Measurements from ENCODE around the gene OTOS. TPM values are rescaled to one million over a fixed set of nuclear protein-coding genes. Genes with fewer than 3 reads are reported as not detected.

OTOS gene
- total RNA-seq, 1 donor from 2014 or later, result not detected

DNA sequence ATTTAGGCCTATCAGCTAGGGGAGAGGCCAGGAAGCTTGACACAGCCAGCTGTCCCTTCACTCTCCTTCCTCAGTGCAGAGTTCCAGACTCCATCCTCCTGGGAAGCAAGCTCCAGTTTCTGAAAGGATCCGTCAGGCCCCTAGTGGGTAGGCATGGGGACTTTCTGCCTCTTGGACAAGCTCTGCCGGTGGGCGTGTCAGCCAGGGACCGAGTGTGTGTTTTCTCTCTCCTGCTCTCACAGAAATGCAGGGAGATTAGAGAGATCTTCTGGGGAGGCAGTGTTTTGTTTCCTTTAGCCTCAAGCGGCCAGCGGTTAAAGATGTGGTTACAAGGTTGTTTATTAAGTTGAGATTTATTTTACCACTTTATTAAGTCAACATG, 29.9 kb upstream of the OTOS start:
- no peak for DNase-seq (ENCODE audit: low spot score in 2 of 2)
- Histone ChIP-seq H3K36me3 (no peaks in the 10 kb centered on the region), H3K27ac (no peak overlapping the region), H3K4me3 (no peak overlapping the region), H3K27me3 (no peaks in the 10 kb centered on the region), H3K9me3 (no peaks in the 10 kb centered on the region), H3K4me1 (no peaks in the 10 kb centered on the region)
- intact Hi-C loops (cut with DNase I), result no loop called here
- TF ChIP-seq, protein P1, sequence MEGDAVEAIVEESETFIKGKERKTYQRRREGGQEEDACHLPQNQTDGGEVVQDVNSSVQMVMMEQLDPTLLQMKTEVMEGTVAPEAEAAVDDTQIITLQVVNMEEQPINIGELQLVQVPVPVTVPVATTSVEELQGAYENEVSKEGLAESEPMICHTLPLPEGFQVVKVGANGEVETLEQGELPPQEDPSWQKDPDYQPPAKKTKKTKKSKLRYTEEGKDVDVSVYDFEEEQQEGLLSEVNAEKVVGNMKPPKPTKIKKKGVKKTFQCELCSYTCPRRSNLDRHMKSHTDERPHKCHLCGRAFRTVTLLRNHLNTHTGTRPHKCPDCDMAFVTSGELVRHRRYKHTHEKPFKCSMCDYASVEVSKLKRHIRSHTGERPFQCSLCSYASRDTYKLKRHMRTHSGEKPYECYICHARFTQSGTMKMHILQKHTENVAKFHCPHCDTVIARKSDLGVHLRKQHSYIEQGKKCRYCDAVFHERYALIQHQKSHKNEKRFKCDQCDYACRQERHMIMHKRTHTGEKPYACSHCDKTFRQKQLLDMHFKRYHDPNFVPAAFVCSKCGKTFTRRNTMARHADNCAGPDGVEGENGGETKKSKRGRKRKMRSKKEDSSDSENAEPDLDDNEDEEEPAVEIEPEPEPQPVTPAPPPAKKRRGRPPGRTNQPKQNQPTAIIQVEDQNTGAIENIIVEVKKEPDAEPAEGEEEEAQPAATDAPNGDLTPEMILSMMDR (IDR thresholded peaks at IDR 0.05), result no peak

GRCh38 chr2:240169486-240170353, 29.3 kb upstream of the OTOS start:
- no peaks in the 10 kb centered on the region for H3K4me1 ChIP-seq
- no peaks in the 10 kb centered on the region for H3K9me3 ChIP-seq
- DNase-seq (ENCODE audit: low spot score in 2 of 2), result no peak
- TF ChIP-seq, protein P1 (IDR thresholded peaks at IDR 0.05), result no peak
- intact Hi-C loops (cut with DNase I), result no loop called here
- no peaks in the 10 kb centered on the region for H3K27me3 ChIP-seq
- H3K27ac ChIP-seq, result no peak overlapping the region
- no peaks in the 10 kb centered on the region for H3K36me3 ChIP-seq
- no peak overlapping the region for H3K4me3 ChIP-seq

DNA sequence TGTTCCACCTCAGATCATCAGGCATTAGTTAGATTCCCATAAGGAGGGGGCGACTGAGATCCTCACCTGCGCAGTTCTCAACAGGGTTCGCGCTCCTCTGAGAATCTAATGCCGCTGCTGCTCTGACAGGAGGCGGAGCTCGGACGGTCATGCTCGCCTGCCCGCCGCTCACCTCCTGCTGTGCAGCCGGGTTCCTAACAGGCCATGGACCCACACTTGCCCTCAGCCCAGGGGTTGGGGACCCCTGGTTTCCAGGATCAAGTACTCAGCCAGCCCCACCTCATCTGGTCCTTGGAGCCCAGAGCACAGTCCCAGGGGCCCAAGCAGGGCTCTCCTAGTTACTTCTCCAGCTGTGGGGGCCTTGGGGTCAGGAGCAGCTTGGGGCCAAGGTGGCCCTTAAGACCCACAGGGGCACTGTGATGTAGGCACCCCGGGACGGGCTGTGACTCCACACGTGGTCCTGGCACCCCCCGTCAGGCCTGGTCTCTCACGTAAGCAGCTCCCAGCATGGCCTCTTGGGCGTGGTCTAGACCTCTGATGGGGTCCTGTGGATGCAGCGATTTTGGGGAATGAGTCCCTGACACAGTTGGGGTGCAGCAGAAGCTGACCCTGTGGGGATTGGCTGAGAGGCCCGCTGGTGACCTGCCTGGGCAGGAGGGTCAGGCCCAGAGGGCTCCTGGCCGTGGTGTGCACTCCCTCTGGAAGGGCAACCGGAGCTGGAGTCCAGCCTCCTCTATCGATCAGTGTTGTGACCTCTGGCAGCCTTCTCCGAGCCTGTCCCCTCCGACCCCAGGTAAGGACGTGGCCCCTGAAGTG, 28.3 kb upstream of the OTOS start:
- Histone ChIP-seq H3K4me1 (no peaks in the 10 kb centered on the region), H3K27me3 (no peaks in the 10 kb centered on the region), H3K9me3 (no peaks in the 10 kb centered on the region), H3K27ac (no peak overlapping the region), H3K4me3 (no peak overlapping the region), H3K36me3 (no peaks in the 10 kb centered on the region)
- TF ChIP-seq, protein P1 (IDR thresholded peaks at IDR 0.05), result no peak
- intact Hi-C loops (cut with DNase I), result no loop called here
- no peak for DNase-seq (ENCODE audit: low spot score in 2 of 2)

- no peak for DNase-seq (ENCODE audit: low spot score in 2 of 2)
- TF ChIP-seq, protein P1 (IDR thresholded peaks at IDR 0.05), result no peak
- intact Hi-C loops (cut with DNase I), result no loop called here
- Histone ChIP-seq H3K9me3 (no peaks in the 10 kb centered on the region), H3K4me3 (no peak overlapping the region), H3K27ac (no peak overlapping the region), H3K27me3 (no peaks in the 10 kb centered on the region), H3K4me1 (no peaks in the 10 kb centered on the region), H3K36me3 (no peaks in the 10 kb centered on the region)
Observed at GRCh38 chr2:240168041-240168440, 27.6 kb upstream of the OTOS start.

DNA sequence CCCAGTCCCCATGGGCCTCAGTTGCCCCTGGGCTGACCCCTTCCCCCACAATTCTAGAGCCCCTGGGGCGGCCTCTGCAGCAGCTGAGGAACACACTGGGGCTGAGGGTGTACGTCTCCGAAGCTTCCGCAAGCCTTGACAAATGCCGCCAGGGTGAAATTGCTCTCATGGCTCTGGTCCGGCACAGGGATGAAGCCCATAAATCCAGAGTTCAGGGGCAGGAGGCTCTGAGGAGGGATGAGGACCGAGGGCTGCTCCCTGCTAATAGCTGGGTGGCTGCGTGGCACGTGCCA, 27.1 kb upstream of the OTOS start:
- intact Hi-C loops (cut with DNase I), result no loop called here
- Histone ChIP-seq H3K4me3 (no peak overlapping the region), H3K27ac (no peak overlapping the region), H3K4me1 (no peaks in the 10 kb centered on the region), H3K36me3 (no peaks in the 10 kb centered on the region), H3K27me3 (no peaks in the 10 kb centered on the region), H3K9me3 (no peaks in the 10 kb centered on the region)
- TF ChIP-seq, protein P1 (IDR thresholded peaks at IDR 0.05), result no peak
- DNase-seq (ENCODE audit: low spot score in 2 of 2), result no peak
